ENCODE measurements around the gene CDC37L1.

CDC37L1 gene

GRCh38 chr9:4669890-4670289, 9.5 kb upstream of the CDC37L1 start:
- no peak for DNase-seq

- DNase-seq, result no peak
Observed at GRCh38 chr9:4670591-4670990, 8.8 kb upstream of the CDC37L1 start.

- no peak for DNase-seq
Observed at GRCh38 chr9:4671737-4672136, 7.6 kb upstream of the CDC37L1 start.

- DNase-seq, result no peak
Observed at GRCh38 chr9:4674783-4675182, 4.6 kb upstream of the CDC37L1 start.

- no peak for DNase-seq
Observed at GRCh38 chr9:4677392-4677791, 2.0 kb upstream of the CDC37L1 start.

GRCh38 chr9:4678679-4679267, 596 bp upstream of the CDC37L1 start:
- DNase-seq, result peak; percentile 30 to 68

GRCh38 chr9:4680173-4680525, 780 bp downstream of the CDC37L1 start:
- no peak for DNase-seq

- DNase-seq, result no peak
Observed at GRCh38 chr9:4680750-4681149, 1.4 kb downstream of the CDC37L1 start.

GRCh38 chr9:4684820-4685219, 5.5 kb downstream of the CDC37L1 start:
- DNase-seq, result no peak

- DNase-seq, result no peak
Observed at GRCh38 chr9:4686112-4686511, 6.7 kb downstream of the CDC37L1 start.

- DNase-seq, result no peak
Observed at GRCh38 chr9:4686584-4686983, 7.2 kb downstream of the CDC37L1 start.

GRCh38 chr9:4689021-4689420, 9.7 kb downstream of the CDC37L1 start:
- DNase-seq, result no peak

- DNase-seq, result peak in 1 of 2 donors; percentile 17
Observed at GRCh38 chr9:4689687-4690104, 10.3 kb downstream of the CDC37L1 start.

GRCh38 chr9:4690144-4690543, 10.8 kb downstream of the CDC37L1 start:
- no peak for DNase-seq

- DNase-seq, result no peak
Observed at GRCh38 chr9:4691795-4692194, 12.4 kb downstream of the CDC37L1 start.

GRCh38 chr9:4700091-4700490, 20.7 kb downstream of the CDC37L1 start:
- DNase-seq, result no peak

- no peak for DNase-seq
Observed at GRCh38 chr9:4700932-4701331, 21.6 kb downstream of the CDC37L1 start.

GRCh38 chr9:4701526-4701925, 22.2 kb downstream of the CDC37L1 start:
- no peak for DNase-seq

- no peak for DNase-seq
Observed at GRCh38 chr9:4704129-4704528, 24.8 kb downstream of the CDC37L1 start.

GRCh38 chr9:4706021-4706420, 26.7 kb downstream of the CDC37L1 start:
- DNase-seq, result no peak

- DNase-seq, result no peak
Observed at GRCh38 chr9:4706971-4707622, 27.7 kb downstream of the CDC37L1 start.

- no peak for DNase-seq
Observed at GRCh38 chr9:4709380-4709779, 30.0 kb downstream of the CDC37L1 start.

- DNase-seq, result no peak
Observed at GRCh38 chr9:4713849-4714248, 34.5 kb downstream of the CDC37L1 start.

- DNase-seq, result no peak
Observed at GRCh38 chr9:4714266-4715016, 35.1 kb downstream of the CDC37L1 start.
